ENCODE results near the gene AKT1. TPM values are rescaled to one million over a fixed set of nuclear protein-coding genes. Genes with fewer than 3 reads are reported as not detected.

The AKT1 gene
- total and polyA plus RNA-seq, 2 of the 4 experiments (the other 2 are of a cell fraction), result 193 to 221 TPM

DNA sequence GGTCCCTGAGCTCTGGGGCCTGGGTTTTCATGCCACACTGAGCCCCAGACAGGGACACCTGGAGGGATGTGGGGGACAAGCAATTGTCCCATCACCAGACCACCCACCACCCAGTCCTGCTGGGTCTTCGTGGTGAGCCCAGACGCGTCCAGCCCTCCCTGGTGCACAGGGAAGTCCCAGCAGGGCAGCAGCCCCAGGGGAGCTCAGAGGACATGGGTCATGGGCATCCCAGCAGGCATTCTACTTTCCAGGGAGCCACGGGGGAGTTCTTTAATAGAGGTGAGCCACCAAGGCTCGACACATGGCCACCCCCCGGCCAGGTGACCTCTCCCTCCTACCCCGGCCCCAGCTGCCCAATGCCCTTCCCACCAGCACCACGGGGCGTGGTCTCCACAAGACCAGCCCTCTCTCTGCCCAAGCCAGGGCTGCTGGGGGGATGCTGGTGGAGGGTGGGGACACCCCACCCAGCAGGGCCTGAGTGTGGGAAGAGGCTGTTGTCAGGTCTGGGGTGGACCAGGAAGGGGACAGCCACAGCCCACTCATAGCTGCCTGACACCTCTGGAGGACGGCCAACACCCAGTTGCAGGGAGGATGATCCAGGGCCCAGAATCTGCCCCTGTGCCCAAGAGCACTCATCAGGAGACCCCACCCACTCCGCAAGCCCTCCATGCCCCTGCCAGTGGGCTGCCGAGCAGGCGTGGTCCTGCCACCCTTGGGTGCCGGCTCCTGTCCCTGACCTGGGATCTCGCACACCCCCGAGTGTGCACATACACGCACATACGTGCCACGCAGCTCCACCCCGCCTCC lies 14.1 kb downstream of the AKT1 start (continued):
- TF ChIP-seq RAD21 (IDR thresholded peaks at IDR 0.05; ENCODE audit: low read length), result no peak

DNA sequence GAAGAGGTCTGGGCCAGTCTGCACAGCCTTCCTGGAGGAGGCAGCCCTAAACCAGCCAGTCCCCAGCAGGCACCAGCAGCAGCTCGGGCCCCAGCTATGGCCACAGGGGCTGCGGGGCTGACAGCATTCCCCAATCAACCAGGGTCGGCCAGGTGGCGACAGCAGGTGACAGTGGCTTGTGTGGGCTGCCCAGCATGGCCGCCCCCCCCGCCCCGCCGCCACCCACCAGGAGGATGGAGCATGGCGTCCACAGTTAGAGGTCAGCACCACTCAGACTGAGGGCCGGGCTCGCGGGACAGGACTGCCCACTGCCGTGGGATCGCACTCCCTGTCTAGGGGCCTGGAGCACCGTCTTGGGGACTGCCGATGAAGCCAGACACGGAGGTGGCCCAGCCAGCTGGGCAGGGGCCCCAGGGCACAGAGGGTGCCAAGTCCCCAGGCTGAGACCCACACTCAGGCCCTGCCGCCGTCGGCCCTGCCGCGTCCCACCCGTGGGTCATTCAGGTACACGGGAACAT lies 15.0 kb downstream of the AKT1 start:
- intact Hi-C loops (cut with micrococcal nuclease), result no loop called here
- no peak overlapping the region for H2AK5ac ChIP-seq (ENCODE audit: low read depth, low read length)
- H3K36me3 ChIP-seq (ENCODE audit: control insufficient read depth, insufficient read depth, low read length), result peaks cover 33% of the 10 kb centered on the region
- in situ Hi-C loops (cut with MboI; ENCODE audit: low sequenced_read_pairs), result no loop called here
- no peaks in the 10 kb centered on the region for H3K4me1 ChIP-seq (ENCODE audit: control insufficient read depth, insufficient read depth, low read length)
- ChIA-PET CTCF (interaction anchor here (2.4 kb wide), 1 partner anchor 12 kb away, joined by 6 read pairs; no protein-coding TSS in a partner anchor), POLR2A (ENCODE audit: unreplicated experiment) (no interaction called here)
- no peaks in the 10 kb centered on the region for H3K9me1 ChIP-seq (ENCODE audit: insufficient read depth, low read length)
- H3K18ac ChIP-seq (ENCODE audit: low read depth, low read length), result no peak overlapping the region
- H2BK20ac ChIP-seq (ENCODE audit: low read depth, low read length), result no peak overlapping the region
- H3K9me3 ChIP-seq (ENCODE audit: control insufficient read depth, insufficient read depth, low read length), result no peaks in the 10 kb centered on the region
- H2BK15ac ChIP-seq (ENCODE audit: low read depth, low read length), result no peak overlapping the region
- H3K4me3 ChIP-seq (ENCODE audit: insufficient read depth, low read depth, low read length), result no peak overlapping the region
- H3K23ac ChIP-seq (ENCODE audit: low read depth, low read length), result no peak overlapping the region
- H4K91ac ChIP-seq (ENCODE audit: insufficient read depth, low read depth, low read length), result no peak overlapping the region
- WGBS, 2 experiments (ENCODE audit: extremely low coverage in 2 of 2, insufficient read length in 1 of 2), result 91% methylated on average over 17 of the region's 24 CpGs; no CpG with 5 or more reads in 1 of the 2 experiments
- H3K4ac ChIP-seq (ENCODE audit: low read depth, low read length), result no peak overlapping the region
- H4K5ac ChIP-seq (ENCODE audit: low read depth, low read length), result no peak overlapping the region
- no peak overlapping the region for H3K9ac ChIP-seq (ENCODE audit: low read depth, low read length)
- DNase-seq (no peak), ATAC-seq (ENCODE audit: low read depth) (no peak)
- H2AK9ac ChIP-seq (replicated peaks; ENCODE audit: low read depth, low read length, poor library complexity), result no peak overlapping the region
- H3K4me2 ChIP-seq (ENCODE audit: low read depth, low read length), result no peak overlapping the region
- H3K79me1 ChIP-seq (ENCODE audit: low read depth in 1 of 2, low read length in 2 of 2), result peaks cover 13 to 43% of the 10 kb centered on the region in 2 experiments
- H3K56ac ChIP-seq (ENCODE audit: extremely low read depth, insufficient read depth, low read length), result no peak overlapping the region
- dilution Hi-C loops (cut with HindIII; ENCODE audit: low sequenced_read_pairs, unreplicated experiment), result no loop called here
- no TSS peak for BruUV-seq (replicated peaks)
- H4K8ac ChIP-seq (ENCODE audit: low read depth in 2 of 2, low read length in 2 of 2), result no peak overlapping the region
- no peaks in the 10 kb centered on the region for H3K27me3 ChIP-seq (ENCODE audit: control insufficient read depth, insufficient read depth, low read length)
- peaks cover 63% of the 10 kb centered on the region for H4K20me1 ChIP-seq (ENCODE audit: insufficient read depth, low read length)
- no peak overlapping the region for H3K27ac ChIP-seq (ENCODE audit: insufficient read depth, low read length)
- H2BK120ac ChIP-seq (ENCODE audit: low read depth, low read length), result no peak overlapping the region
- no peak overlapping the region for H2AFZ ChIP-seq (replicated peaks; ENCODE audit: low read length, poor library complexity)
- H2BK5ac ChIP-seq (ENCODE audit: low read depth, low read length, poor library complexity, severe bottlenecking), result no peak overlapping the region
- no peak overlapping the region for H3K14ac ChIP-seq (replicated peaks; ENCODE audit: low read depth, low read length)
- TF ChIP-seq MAZ (IDR thresholded peaks at IDR 0.05; ENCODE audit: borderline replicate concordance, low read depth, low read length), result no peak
- no peak for TF ChIP-seq BHLHE40 (IDR thresholded peaks at IDR 0.05; ENCODE audit: low read depth, low read length)
- no peak for TF ChIP-seq FOS (IDR thresholded peaks at IDR 0.05; ENCODE audit: low read depth, low read length)
- TF ChIP-seq, protein P1, sequence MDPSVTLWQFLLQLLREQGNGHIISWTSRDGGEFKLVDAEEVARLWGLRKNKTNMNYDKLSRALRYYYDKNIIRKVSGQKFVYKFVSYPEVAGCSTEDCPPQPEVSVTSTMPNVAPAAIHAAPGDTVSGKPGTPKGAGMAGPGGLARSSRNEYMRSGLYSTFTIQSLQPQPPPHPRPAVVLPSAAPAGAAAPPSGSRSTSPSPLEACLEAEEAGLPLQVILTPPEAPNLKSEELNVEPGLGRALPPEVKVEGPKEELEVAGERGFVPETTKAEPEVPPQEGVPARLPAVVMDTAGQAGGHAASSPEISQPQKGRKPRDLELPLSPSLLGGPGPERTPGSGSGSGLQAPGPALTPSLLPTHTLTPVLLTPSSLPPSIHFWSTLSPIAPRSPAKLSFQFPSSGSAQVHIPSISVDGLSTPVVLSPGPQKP (IDR thresholded peaks at IDR 0.05; ENCODE audit: borderline replicate concordance, low read depth, low read length), result no peak
- no peak for TF ChIP-seq RCOR1 (IDR thresholded peaks at IDR 0.05; ENCODE audit: insufficient replicate concordance, low read length)
- TF ChIP-seq, protein P2, sequence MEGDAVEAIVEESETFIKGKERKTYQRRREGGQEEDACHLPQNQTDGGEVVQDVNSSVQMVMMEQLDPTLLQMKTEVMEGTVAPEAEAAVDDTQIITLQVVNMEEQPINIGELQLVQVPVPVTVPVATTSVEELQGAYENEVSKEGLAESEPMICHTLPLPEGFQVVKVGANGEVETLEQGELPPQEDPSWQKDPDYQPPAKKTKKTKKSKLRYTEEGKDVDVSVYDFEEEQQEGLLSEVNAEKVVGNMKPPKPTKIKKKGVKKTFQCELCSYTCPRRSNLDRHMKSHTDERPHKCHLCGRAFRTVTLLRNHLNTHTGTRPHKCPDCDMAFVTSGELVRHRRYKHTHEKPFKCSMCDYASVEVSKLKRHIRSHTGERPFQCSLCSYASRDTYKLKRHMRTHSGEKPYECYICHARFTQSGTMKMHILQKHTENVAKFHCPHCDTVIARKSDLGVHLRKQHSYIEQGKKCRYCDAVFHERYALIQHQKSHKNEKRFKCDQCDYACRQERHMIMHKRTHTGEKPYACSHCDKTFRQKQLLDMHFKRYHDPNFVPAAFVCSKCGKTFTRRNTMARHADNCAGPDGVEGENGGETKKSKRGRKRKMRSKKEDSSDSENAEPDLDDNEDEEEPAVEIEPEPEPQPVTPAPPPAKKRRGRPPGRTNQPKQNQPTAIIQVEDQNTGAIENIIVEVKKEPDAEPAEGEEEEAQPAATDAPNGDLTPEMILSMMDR (conservative IDR thresholded peaks at IDR 0.05; ENCODE audit: low read depth, low read length), result no peak
- no peak for TF ChIP-seq MAFK (IDR thresholded peaks at IDR 0.05; ENCODE audit: low read depth, low read length)
- no peak for TF ChIP-seq SMC3 (IDR thresholded peaks at IDR 0.05; ENCODE audit: low read depth, low read length)
- no peak for TF ChIP-seq MXI1 (IDR thresholded peaks at IDR 0.05; ENCODE audit: borderline replicate concordance, low read depth, low read length)
- TF ChIP-seq, protein P3, sequence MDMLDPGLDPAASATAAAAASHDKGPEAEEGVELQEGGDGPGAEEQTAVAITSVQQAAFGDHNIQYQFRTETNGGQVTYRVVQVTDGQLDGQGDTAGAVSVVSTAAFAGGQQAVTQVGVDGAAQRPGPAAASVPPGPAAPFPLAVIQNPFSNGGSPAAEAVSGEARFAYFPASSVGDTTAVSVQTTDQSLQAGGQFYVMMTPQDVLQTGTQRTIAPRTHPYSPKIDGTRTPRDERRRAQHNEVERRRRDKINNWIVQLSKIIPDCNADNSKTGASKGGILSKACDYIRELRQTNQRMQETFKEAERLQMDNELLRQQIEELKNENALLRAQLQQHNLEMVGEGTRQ (IDR thresholded peaks at IDR 0.05; ENCODE audit: low read depth, low read length), result no peak
- no peak for TF ChIP-seq CHD1 (IDR thresholded peaks at IDR 0.05; ENCODE audit: low read depth, low read length)
